ENCODE measurements around the gene ALK. TPM values are rescaled to one million over a fixed set of nuclear protein-coding genes. Genes with fewer than 3 reads are reported as not detected.

ALK gene
- total and polyA plus RNA-seq, 7 donors, result 0.31 to 2.9 (median 1.2) TPM; not detected in 1

DNA sequence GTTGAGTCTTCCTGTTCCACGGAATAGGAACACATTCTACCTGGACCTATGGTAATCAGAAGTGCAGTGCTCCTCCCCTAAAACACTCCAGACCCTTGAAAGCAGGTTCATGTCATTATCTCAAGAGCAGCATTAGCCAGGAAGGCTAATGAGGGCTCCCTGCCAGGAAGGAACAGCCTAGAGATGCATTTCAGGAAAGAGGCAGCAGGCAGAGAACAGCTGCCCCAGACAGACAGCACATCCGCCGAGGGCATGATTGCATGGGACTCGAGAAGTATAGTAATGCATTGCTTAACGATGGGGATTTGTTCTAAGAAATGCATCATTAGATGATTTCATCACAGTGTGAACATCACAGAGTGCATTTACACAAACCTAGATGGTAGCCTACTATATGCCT is 171.5 kb downstream of the ALK start:
- H3K27ac ChIP-seq, result no peak overlapping the region
- peaks cover 0 to 7% (median 0%) of the 10 kb centered on the region in 4 donors for H3K4me1 ChIP-seq
- DNase-seq, result no peak
- 81 to 91% methylated on average over 5 of the region's 5 CpGs for WGBS, 2 donors
- intact Hi-C loops (cut with DNase I), result no loop called here
- H3K9me3 ChIP-seq, result no peaks in the 10 kb centered on the region
- H3K27me3 ChIP-seq, result no peaks in the 10 kb centered on the region
- H3K36me3 ChIP-seq, result no peaks in the 10 kb centered on the region
- TF ChIP-seq EP300 (IDR thresholded peaks at IDR 0.05) (no peak), POLR2AphosphoS5 (IDR thresholded peaks at IDR 0.05) (no peak), POLR2A (IDR thresholded peaks at IDR 0.05) (no peak)
- TF ChIP-seq, protein P1, sequence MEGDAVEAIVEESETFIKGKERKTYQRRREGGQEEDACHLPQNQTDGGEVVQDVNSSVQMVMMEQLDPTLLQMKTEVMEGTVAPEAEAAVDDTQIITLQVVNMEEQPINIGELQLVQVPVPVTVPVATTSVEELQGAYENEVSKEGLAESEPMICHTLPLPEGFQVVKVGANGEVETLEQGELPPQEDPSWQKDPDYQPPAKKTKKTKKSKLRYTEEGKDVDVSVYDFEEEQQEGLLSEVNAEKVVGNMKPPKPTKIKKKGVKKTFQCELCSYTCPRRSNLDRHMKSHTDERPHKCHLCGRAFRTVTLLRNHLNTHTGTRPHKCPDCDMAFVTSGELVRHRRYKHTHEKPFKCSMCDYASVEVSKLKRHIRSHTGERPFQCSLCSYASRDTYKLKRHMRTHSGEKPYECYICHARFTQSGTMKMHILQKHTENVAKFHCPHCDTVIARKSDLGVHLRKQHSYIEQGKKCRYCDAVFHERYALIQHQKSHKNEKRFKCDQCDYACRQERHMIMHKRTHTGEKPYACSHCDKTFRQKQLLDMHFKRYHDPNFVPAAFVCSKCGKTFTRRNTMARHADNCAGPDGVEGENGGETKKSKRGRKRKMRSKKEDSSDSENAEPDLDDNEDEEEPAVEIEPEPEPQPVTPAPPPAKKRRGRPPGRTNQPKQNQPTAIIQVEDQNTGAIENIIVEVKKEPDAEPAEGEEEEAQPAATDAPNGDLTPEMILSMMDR (IDR thresholded peaks at IDR 0.05), result no peak
- H3K4me3 ChIP-seq, result no peak overlapping the region

DNA sequence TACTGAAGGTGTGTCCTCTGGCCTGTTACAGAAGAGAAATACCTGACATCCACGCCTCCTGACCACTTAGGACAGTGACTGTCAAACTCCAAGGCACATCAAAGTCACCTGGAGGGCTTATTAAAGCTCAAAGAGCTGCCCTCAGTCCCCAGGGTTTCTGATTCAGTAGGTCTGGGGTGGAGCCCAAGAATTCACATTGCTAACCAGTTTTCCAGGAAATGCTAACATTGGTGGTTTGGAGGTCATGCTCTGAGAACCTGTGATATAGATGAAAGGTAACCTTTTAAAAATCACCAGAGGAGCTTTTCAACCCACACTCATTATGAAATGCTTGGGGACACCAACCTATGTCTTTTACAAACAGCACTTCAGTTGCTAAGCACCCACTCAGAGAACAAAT is 172.3 kb downstream of the ALK start:
- TF ChIP-seq POLR2A (IDR thresholded peaks at IDR 0.05), result no peak
- TF ChIP-seq, protein P1 (IDR thresholded peaks at IDR 0.05), result no peak
- no peak for TF ChIP-seq EP300 (IDR thresholded peaks at IDR 0.05)
- no peak for TF ChIP-seq POLR2AphosphoS5 (IDR thresholded peaks at IDR 0.05)
- Histone ChIP-seq H3K4me1 (peaks cover 0 to 4% (median 0%) of the 10 kb centered on the region in 4 donors), H3K9me3 (no peaks in the 10 kb centered on the region), H3K27ac (no peak overlapping the region), H3K36me3 (no peaks in the 10 kb centered on the region), H3K4me3 (no peak overlapping the region), H3K27me3 (no peaks in the 10 kb centered on the region)
- DNase-seq, result no peak
- 62 to 64% methylated on average over 1 of the region's 1 CpG for WGBS, 2 donors
- intact Hi-C loops (cut with DNase I), result no loop called here

DNA sequence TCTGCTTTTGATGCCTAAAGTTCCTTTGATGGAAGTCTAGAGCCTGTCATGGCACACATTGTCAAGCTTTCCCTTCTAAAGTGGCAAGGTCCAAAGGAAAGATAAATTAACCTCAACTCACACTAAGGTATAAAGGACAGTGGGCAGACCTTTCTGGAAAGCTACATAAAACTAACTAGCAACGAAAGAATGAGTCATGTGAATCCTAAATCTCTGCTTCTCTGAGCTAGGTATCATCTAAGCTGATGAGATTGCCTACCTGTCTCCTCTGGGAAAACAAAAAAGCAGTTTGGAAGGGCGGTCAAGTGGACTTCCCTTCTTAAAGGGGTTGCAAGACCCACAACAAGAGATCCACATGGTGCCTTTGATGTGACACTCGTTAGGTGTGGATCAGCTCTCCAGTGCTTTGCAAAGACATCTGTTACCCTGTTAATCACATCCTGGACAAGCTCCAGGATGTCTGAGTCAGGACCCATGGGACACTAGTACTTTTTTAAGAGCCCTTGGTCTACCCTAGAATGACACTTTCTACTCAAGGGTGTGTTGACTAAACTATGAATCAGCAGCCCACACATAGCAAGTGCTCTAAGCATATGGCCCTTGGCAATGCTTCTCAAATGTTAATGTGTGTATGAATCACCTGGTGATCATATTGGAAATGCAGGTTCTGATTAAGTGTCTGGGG is 173.5 kb downstream of the ALK start:
- WGBS, 2 donors, result 60 to 76% methylated on average over 3 of the region's 3 CpGs
- DNase-seq, result no peak
- intact Hi-C loops (cut with DNase I), result no loop called here

DNA sequence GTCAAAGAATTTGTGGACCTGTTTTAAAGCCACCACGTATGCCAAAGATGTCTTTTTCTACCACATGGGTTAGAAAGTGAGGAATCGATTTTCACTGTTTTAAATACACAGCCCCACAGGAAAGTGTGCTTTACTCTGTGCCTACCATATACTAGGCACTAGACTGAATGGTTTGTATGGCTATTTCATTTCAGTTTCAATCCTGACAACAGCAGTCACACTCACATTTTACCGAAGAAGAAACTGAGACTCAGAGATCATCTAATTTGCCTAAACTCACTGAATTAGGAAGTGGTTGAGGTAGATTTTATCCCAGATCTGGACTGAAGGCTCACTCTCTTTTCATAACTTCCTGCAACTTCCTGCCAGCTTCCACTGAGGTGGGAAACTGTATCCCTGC is 176.4 kb downstream of the ALK start:
- no peaks in the 10 kb centered on the region for H3K9me3 ChIP-seq
- no peak for TF ChIP-seq POLR2A (IDR thresholded peaks at IDR 0.05)
- TF ChIP-seq EP300 (IDR thresholded peaks at IDR 0.05), result no peak
- no peak for TF ChIP-seq POLR2AphosphoS5 (IDR thresholded peaks at IDR 0.05)
- TF ChIP-seq, protein P1 (IDR thresholded peaks at IDR 0.05), result no peak
- DNase-seq, result no peak
- no peak overlapping the region for H3K4me3 ChIP-seq
- no peak overlapping the region for H3K27ac ChIP-seq
- H3K27me3 ChIP-seq, result no peaks in the 10 kb centered on the region
- no peaks in the 10 kb centered on the region for H3K4me1 ChIP-seq
- no peaks in the 10 kb centered on the region for H3K36me3 ChIP-seq
- intact Hi-C loops (cut with DNase I), result no loop called here
- 43 to 67% methylated on average over 3 of the region's 3 CpGs for WGBS, 2 donors

More for the DNA sequence above, 173.5 kb downstream of the ALK start:
- no peaks in the 10 kb centered on the region for H3K9me3 ChIP-seq
- TF ChIP-seq, protein P1 (IDR thresholded peaks at IDR 0.05), result no peak
- TF ChIP-seq EP300 (IDR thresholded peaks at IDR 0.05) (no peak), POLR2A (IDR thresholded peaks at IDR 0.05) (no peak), POLR2AphosphoS5 (IDR thresholded peaks at IDR 0.05) (no peak)
- H3K27ac ChIP-seq, result no peak overlapping the region
- H3K36me3 ChIP-seq, result no peaks in the 10 kb centered on the region
- H3K4me1 ChIP-seq, result no peaks in the 10 kb centered on the region
- H3K27me3 ChIP-seq, result no peaks in the 10 kb centered on the region
- no peak overlapping the region for H3K4me3 ChIP-seq

DNA sequence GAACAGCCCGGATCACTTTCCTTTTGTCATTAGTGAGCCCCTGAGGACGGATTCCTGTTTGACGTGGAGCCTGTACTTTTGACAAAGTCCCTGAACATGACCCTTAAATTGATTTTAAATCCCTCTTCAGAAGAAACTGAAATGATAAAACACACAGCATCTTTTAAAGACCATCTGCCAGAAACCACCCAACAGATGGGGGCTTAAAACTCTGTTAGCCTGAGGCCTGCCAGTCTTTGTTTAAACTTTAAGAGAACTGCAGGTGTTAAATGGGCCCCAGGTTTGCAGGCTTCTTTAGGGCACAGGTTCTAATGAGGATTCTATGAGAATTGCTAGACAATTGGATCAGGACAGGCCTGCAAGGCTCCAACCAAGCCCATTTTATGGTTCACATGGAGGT is 177.9 kb downstream of the ALK start:
- intact Hi-C loops (cut with DNase I), result no loop called here
- Histone ChIP-seq H3K27ac (no peak overlapping the region), H3K4me3 (no peak overlapping the region), H3K36me3 (no peaks in the 10 kb centered on the region), H3K27me3 (no peaks in the 10 kb centered on the region), H3K9me3 (no peaks in the 10 kb centered on the region), H3K4me1 (no peaks in the 10 kb centered on the region)
- no peak for DNase-seq
- WGBS, 2 donors, result 89 to 95% methylated on average over 3 of the region's 3 CpGs
- TF ChIP-seq, protein P1 (IDR thresholded peaks at IDR 0.05), result no peak

Data from sigmoid colon (tissue), 7 donors.